GM19193 (cell line): ENCODE measurements around the gene LMX1A.

ENCODE experiments used
- POLR2A ChIP-seq: IDR thresholded peaks from 4 replicates; pipeline ENCODE4 v1.6.1; 2011; ENCODE audit not compliant: insufficient read depth, insufficient read length; ENCODE audit errors: extremely low read depth

Gene LMX1A

DNA sequence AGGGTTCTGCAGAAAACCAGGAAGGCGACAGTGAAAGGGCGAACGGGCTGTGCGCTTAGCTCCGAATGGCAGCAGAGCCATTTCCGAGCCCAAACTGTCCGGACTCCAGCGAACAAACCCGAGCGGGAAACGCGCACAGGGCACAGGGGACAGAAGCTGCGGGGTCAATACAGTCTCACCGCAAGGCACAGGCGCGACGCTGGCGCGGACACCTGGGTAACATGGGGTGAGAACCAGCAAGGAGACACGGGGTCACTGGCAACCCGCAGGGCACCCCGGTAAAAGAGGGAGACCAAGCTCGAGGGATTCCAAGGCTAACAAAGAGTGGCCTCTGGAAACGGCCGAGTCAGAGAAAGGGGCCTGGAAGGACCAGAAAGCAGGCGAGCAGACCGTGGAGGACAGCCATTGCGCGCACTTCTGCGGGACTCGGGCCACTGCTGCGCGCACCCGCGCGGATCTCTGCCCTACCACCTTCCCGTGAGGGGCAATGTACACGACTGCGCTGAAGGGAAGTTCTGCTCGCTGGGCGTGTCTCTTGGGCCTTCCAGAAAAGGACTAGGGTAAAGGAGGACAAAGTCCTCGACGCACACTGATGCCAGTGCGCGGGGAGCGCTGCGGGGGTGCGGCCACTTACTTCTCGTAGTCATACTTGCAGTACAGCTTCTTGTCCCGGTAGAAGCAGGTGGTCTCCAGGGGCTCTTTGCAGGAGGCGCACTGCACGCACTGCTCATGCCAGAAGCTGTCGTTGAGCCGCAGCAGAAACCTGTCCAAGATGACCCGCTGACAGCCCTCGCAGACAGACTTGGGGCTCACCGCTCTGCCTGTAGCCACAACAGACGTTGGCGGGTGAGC, 3.8 kb downstream of the LMX1A start:
- no peak for TF ChIP-seq POLR2A

DNA sequence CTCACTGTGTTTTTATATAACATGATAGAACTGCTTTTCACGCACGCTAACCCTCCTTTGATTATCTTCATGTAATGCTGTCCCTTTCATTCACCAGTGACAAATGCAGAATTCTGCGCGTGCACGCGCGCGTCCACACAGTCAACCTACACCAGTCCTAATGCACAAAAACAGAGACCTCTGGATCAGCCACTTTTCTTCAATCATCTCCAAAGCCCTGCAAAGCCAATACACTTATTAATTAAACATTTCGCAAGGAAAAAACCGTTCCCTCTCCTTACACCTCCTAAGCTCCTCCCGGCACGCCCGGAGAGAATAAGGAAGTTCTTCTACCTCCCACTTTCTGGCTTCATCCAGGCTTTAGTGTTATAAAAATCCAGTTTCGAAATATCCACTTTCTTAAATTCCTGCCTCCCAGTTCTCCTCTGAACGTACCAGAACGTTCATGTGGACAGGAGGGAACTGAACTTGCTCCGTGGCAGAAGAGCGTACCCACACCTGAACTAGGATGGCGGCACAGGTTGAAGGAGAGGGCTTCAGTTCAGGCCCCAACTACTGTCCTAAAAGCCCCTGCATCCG, 4.6 kb downstream of the LMX1A start:
- no peak for TF ChIP-seq POLR2A

DNA sequence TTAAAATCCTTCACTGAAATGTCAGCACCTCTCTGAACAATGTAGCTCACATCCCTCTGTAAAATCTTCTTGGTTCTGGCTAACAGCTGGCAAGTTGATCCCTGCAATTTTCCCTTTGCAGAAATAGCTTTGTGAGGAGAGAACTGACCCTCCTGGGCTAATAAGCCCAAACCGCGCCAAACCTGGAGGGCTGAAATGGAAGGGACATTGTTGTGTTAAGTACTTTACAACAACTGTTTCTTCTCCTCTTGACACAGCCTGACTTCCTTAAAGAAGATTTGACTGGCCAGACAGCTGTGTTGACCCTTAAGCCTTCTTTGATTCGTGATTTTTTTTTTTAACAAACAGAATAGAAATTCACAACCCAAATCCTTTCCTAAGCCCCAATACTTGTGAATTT, 5.7 kb downstream of the LMX1A start:
- TF ChIP-seq POLR2A, result no peak

DNA sequence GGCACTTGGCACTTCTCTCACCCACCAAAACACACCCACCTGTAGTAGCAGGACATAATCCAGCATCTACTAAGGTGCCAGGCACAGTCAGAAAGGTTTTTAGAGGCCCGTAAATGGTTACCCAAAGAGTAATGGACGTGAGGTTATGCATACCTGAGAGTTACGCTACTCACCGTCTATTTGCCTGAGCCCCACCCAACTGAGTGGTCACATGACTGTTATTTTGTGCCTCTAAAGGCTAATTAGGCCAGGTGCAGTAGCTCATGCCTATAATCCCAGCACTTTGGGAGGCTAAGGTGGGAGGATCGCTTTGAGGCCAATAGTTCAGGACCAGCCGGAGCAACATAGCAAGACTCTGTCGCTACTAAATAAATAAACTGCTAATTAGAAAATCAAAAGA, 11.0 kb downstream of the LMX1A start:
- no peak for TF ChIP-seq POLR2A

DNA sequence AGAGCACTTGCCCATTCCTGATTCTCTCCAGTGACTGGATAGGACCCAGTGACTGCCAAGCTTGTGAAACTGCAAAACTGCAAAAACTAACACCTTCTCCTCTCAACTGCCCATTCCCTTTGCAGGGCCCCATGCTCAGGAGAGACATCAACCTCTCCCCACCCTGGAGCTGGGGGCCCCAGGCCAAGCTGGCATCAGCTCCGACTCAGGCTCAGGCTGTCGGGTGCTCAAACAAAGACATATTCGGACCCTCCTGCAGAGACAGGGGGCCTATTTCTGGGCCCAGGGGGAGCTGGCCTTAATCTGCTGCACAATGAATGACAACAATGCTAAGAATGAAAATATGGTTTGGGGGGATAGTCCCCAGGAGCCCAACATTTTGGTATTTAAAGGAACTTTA, 11.8 kb downstream of the LMX1A start:
- TF ChIP-seq POLR2A, result no peak

DNA sequence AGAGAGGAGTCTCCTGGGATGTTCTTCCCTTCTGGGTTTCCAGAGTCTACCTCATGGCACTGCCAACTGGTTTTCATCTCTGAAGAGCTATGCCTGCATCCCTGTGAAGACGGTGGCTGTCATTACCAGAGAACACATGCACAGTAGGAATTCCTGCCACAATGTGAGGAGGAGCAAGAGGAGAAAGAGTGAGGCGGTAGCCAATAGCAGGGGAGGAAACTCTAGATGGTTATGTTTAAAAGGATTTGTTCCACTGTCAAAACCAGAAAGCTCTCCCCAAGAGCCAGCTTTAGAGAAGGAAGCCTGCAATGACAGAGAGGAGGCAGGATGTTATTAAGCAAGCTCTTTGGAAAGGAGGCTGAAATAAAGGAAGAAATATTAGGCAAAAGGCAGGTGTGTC, 12.3 kb downstream of the LMX1A start:
- TF ChIP-seq POLR2A, result no peak

DNA sequence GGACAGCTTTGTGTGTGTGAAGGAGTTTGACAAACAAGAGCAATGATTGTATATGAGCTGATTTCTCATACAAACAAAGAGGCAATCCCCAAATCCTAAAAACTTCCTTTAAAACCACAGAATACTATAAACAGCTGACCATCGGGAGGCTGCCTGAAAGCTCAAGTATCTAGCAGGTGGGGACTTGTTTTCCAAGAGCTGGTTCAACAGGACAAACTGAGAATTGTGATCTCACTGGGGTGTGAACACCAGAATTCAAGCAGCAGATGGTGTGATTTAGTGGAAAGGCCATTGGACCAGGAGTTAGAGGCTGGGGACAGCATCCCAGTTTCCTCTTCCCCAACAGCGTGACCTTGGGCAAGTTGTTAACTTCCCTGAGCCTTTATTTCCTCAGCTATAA, 13.9 kb downstream of the LMX1A start:
- TF ChIP-seq POLR2A, result no peak

DNA sequence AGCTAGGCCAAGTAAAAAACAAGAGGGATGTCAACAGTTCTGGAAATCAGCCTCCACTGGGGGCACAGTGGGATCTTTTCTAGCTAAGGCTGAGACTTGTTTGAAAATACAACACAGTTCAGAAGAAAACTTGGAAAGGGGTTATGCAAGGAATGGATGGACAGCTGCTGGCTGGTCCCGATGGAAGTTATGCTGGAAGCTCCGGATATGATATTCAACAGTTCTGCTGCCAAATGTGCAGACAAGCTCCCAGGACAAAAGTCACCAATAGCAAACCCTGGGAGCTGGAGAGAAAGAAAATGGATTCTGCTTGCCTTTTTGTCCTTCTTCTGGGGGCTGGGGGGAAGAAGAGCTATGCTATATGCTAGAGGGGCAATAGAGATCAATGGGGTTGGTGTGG, 14.3 kb downstream of the LMX1A start:
- no peak for TF ChIP-seq POLR2A

DNA sequence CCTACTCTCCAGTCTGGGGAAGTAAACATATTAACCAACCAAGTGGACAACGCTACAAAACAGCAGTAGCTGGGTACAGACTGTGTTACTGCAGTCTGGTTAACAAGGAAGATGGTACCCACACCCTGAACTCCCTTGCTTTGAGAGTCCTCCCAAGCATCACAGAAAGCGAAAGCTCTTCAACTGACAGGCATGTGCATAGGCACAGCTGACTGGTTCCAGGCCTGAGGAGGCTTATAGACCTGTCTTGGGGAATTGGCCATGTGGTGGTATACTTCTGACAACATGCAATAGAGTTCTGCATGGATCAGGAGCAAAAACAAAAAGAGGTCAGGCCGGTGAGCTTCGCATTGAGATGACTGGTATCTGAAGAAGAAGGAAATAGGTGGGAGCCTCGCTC, 17.4 kb downstream of the LMX1A start:
- TF ChIP-seq POLR2A, result no peak

DNA sequence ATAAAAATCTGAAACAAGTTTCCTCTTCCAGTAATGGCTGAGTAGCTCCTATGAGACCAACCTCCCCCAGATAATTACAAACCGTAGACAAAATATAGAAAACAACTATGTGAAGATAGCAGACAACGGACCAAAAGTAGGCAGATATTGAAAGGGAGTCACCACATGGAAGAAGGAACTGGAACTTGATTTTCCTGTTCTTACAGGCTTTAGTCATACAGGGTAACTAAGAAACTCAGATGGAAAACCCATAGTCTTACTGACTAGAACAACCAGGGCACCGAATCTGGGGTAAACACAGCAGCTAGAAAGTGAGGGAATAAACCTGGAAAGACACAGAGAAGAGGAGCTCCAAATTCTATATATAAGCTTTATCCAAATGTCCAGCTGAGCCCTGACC, 26.0 kb downstream of the LMX1A start:
- TF ChIP-seq POLR2A, result no peak

DNA sequence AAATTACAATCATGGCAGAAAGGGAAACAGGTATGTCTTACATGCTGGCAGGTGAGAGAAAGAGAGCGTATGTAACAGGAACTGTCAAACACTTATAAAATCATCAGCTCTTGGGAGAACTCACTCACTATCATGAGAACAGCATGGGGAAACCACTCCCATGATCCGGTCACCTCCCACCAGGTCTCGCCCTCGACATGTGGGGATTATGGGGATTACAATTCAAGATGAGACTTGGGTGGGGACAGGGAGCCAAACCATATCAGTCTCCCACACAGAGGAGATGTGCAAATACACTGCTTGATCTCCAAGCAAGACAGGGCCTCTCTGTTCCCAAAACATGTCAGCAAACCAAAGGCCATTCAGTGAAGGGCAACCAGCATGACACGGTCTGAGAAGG, 27.4 kb downstream of the LMX1A start:
- no peak for TF ChIP-seq POLR2A

DNA sequence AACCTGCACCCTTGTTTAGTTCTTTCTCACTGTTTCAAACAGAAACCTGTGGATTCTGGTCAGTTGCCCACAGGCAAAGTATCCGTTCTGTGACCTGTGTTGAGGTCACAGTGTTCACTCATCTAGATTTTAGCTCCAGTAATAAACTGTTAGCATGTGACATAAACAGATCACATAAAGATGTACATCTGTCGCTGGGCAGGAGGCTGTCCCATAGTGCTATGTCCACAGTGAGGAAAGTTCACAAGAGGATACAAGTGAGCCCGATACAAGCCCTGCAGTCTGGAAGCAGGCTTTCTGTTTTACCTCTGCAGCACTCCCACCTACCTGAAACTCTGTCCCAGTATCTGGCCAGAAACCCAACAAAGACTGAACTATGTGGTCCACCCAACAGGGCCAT, 28.4 kb downstream of the LMX1A start:
- no peak for TF ChIP-seq POLR2A

DNA sequence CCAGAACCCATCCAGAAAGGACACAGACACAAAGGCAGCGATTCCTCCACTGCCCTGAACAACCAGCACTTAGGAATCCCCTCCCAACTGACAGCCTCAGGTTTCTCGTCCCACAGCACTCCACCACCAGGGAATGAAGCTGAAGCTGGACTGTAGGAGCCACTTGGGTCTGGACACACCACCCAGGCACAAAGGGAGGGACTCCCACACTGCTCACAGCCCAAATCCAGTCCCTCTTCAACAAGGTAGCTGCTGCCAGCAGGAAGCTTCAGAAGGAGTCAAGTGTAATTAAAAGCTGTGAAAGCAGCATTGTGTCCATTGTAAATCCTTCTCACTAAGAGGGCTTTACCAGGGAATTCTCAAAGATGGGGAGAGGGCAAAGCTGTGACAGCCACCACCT, 29.0 kb downstream of the LMX1A start:
- TF ChIP-seq POLR2A, result no peak

DNA sequence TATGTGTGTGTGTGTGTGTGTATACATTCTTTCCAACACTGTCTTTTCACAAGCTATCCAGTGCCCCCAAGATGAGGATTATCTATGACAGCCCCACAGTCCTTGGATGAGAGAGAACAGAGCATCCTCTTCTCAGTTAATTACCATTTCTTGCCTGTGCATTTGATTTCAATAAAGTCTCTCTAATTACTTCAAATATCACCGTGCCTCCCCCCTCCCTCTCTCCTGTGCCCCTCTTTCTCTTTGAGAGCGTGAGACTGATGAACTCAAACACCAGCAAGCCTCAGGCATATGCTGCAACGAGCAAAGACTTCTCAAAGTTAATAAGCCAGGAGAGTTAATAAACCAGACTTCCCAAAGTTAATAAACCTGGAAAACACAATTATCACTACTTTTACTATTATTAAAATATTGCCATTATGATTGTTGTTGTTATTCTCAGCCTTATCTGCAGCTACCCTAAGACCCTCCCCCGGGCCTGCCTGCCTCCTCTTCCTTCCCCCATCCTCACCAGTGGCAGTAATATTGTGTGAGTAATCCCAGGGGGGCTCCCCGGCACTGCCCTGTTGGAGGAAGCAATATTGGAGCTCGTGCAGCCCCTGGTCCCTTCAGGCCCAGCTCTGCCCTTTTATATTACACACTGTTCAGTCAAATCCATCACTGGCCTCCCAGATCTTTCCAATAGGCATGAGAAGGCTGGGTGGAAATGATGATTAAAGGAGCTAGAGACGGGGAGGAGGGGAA, 30.9 kb downstream of the LMX1A start:
- TF ChIP-seq POLR2A, result no peak

DNA sequence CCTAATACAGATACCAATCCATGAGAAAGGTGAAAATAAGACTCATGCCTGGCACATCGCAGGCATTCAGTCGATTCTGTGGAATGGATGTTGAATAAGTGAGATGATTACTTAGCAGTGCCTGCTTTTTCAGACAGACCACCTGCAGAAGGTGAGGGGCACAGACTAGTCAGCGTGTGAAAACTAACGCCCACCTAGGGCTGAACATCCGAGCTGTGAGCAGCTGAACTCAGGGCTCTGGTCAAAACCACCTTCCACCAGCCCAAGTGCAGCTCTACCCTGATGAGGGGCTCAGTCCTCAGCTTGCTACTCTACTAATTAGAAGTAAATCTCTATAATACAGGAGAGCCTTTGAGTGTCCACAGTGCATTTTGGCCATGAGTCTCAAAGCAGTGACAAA, 32.5 kb downstream of the LMX1A start:
- TF ChIP-seq POLR2A, result no peak

DNA sequence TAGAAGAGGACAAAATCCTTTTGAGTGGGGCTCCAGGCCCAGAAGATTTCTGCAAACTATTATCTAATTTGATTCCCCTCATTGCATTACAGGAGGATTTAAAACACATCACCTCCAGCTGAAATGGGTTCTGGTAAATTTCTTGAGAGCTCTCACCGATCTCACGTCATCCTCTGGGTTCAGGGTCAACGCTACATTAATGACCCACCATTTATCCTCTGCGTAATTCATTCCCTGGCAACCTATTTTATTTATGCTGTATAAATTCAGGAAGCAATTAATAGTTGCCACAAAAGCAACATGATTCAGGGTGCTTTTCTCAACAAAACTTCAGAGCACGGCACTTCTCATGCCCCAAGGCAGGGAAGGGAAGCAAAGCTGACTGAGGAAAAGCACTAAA, 38.9 kb downstream of the LMX1A start:
- TF ChIP-seq POLR2A, result no peak
